ENCODE data around the gene PTPRD.

PTPRD gene

DNA sequence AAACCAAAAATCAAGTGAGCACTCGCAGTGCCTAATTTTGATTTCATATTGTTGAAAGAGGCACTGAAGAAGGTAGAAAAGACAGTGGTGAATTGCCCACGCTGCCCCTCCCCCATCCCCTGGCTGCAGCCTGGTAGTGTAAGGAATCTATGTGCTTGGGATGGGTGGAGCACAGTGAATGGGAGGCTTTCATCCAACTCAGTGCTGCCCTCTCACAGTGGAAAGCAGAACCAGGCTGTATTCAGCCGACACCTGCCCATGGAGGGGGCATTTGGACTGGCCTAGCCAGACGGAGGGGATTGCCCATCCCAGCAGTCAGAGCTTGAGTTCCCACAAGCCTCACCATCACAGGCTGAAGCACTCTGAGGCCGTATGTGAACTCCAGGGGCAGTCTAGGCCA, 2012.9 kb downstream of the PTPRD start:
- no peak for DNase-seq

DNA sequence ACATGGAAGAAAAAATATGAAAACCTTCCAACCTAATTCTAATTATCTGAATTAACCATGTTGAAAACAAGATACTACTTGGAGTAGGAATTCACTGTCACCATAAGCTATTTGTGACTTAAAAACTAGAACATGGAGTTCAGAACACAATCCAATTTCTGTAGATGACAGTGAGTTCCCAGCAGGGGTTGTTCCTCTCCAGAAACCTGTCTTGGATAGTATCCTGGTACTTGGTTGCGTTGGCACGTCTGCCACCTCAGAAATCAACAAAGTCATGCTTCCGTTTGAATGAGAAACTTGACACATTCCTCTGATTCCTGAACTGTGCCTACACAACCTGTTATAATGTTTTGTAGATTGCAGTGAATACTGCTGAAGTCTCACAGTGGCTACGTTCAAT, 2023.3 kb downstream of the PTPRD start:
- DNase-seq, result no peak

DNA sequence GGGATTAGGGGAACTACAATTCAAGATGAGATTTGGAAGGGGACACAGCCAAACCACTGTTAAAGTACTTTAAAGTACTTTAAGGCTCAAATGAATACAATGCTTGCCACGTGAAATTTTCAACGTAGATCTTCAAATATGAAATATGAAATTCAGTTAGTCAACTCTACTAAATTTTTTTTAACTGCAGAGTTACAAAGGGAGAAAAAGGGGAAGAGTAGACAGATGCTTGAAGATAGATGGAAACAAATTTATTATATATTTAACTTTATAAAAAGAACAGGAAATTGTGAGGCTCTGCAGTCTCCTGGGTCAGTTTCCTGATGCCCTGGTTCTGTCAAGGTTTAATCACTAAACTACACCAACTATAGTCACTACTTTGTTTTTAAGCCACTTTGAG, 2027.8 kb downstream of the PTPRD start:
- no peak for DNase-seq

DNA sequence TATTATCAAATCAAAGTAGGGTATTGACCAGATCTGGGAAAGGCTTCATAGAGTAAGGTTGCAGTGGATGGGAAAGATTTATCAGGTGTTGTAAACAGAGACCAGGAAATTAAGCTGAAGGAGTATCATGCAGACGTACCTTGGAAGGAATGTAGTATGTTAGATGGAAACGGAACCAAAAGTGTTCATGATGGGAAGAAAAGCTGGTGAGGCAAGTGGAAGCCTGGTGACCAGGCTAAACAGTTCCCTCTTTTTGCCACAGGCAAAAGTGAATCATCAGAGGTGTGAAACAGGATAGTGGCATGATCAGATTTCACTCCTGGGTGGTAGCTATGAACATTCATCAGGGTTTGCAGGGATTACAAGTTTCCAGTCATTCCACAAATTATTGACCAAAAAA, 2033.1 kb downstream of the PTPRD start:
- DNase-seq, result no peak

DNA sequence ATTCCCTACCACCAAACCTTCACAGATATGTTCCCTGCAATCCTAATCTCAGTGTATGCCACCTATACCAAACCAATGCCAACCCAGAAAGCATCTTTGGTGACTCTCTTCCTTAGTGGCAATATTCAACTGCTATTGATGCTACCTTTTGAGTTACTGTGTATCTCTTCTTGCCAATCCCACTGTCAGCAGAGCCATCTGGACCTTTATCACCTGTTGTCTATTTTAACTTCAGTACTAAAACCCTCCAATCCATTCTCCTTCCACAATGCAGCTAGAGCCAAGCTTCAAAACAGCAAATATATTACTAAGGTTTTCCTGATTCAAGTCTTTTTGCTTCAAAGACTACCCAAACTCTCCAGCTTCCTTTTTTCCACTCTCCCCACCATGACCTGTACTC, 2036.1 kb downstream of the PTPRD start:
- DNase-seq, result no peak

DNA sequence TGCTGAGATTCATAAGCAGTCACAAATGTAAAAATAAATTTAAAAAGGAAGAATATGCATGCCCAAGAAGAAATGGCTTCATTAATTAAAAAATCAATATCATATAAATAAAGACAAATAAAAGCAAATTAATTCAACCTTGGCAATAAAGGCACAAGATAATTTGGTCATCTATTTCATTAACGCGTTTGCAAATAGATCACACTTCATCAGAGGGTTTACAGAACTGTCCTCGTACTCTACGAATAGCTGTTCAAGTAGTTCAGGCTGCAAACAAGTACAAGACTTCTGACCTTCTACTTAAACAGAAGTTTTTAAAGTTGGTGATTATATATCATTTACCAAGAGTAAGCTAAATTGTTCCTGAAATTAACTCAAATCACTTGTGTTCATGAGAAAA, 2038.0 kb downstream of the PTPRD start:
- no peak for DNase-seq

DNA sequence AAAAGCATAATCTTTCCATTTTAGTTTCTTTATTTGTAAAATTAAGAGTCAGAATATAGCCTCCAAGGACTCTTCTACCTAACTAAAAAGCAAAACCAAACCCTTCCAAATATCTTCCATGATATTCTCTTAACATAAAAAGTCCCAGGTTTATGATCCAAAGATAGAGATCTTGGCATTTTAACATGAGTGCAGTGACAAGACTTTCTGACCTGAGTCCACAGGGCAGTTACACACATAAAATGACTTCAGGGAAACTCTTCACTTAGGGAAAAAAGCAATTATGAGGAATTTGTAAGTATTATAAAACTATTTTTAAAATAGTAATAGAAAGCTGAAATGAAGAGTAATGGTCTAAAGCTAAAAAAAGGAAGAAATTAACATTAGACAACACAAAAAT, 2040.6 kb downstream of the PTPRD start:
- DNase-seq, result no peak

DNA sequence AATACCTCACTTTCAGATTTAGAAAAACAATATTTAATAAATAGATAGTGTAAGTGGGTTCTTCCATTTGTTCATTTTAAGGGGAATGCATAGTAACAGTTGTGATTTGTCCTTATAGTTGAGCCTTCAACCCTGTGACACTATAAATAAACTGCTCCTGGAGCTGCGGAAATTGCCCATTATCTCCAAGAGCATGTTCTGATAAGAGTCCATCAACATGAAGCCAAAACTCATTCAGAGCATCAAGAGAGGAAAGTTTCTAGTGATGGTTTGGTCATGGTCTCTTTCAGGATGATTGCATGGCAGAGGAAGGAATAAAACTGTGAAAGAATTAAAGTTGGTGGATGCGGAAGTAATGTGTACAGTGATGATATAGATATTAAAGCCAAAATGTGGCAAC, 2041.2 kb downstream of the PTPRD start:
- DNase-seq, result no peak

DNA sequence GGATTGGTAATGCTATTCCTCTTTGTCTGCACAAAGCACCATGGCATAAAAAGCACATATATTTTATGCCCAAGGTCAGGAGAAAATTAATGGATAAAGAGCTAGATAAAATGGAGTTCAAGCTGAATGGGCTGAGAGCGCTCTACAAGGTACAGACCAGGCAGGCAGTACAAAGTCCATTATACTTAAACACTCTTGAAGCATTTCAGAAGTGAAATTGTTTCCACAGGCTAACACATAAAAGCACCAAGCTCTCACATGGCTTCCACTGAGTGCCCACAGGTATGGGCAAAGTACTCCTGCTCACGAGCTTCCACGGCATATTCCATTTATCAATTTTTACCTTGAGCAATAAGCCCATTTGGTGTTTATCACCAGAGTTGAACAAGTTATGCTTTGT, 2042.0 kb downstream of the PTPRD start:
- no peak for DNase-seq

DNA sequence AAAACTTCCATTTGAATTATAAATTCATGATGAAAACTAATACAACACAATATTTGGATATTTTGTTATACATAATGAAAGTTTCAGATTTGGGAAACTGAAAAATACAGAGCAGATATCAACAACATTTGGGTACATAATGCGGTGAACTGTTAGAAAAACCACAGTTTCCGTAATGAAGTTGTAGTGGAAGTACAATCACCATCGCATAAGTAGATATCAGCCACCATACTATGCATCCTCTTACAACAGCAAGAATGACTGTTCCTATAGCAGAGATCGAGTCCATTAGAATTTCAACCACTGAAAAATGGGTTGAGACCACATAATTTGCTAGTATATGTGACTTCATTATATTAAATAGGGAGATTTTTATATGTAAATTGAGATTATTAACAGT, 2043.0 kb downstream of the PTPRD start:
- no peak for DNase-seq

DNA sequence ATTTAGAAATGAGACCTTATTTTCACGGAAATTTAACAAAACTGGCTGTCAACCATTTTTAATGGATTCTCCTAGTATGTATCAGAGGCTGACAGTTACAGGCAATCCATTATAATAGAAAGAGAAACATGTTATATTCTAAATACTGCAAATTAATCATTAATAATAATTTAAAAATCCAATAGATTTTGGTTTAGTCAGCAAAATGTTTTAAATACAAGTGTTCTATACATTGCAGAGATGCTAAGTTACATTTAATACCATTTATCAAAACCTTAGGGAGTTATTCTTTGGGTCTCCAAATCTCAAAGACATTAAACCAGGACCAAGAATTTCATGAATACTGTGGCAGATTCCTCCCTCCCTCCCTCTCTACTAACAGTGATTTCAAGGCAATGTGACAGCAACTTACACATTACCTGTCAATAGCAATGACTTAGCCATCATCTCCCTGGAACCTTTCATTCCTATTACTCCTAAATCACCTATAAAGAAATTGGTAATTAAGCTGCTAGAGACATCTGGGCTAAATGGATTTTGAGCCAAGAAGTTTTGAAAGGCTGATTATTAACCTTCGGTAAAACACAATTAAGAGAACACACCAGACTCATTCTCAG, 2044.7 kb downstream of the PTPRD start:
- no peak for DNase-seq

DNA sequence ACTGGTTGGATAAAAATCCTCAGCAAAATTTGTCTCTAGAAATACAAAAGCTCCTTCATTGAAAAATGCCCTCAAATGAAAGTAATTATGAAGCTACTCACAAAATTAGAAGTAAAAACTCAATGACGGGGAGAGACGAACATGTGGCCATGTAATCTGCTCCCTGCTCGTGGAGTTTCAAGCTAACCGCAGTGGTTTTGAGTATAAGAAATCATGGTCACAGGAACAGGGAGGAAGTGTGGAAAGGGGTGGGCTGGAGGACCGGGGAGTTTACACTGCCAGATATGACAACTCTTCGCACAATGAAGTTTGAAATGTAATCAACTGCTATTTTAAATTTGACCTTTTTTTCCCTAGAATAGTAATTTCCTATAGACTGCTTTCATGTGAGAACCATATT, 2047.8 kb downstream of the PTPRD start:
- no peak for DNase-seq

DNA sequence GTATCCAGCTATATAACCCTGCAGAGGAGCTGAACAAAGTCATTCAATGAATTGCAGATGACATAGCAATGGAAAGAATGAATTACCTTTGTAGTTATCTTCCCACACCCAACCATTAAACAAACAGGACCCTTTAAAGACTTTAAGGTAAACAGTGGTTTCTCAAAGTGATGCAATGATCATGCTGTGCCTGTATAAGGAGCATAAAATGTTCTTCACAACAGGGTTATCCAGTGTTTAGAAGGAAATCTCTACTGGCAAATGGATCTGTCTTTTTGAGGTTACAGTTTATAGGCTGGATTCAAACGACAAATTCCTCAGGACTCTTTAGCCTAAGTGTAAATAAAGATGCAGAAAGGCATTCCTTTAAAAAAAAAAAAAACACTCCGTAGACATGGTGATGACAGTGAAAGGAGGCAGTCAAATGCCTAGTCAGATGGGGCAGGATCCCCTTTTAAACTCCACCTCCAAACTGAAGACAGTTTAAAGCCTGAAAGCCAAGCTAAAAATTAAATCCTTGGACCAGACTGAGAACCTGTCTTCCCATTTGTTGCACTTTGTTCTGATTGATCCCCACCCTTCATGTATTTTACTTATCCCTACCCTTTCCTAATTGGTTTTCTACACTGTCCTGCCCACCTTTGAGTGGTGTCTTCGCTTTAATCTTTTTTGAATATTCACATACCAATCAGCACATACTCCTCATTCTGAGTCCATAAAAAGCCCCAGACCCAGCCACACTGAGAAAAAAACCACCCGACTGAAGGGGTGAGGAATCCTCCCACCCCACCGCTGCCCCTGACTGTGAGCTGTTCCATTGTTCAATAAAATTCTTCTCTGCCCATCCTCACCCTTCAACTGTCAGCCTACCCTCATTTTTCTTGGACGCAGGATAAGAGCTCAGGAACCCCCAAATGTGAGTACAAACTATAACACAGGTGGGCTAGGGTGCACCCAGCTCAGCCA, 2052.0 kb downstream of the PTPRD start:
- no peak for DNase-seq

DNA sequence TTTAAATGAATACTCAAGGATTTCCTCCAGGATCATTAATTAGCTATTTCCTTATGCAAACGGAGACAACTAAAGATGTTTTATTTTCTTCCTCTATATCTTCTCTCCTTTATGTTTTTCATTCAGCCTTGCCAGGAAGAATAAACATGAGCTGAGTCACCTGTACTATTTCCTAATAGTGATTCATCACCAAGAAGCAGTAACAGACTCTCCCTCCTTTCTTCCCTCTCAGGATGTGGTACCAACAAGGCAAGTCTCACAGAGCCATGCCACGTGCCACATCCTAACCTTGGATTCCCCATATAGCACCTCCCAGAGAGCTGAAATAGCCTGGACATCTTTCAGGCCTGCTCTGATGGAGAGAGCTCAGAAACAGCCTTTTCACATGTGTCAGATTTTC, 2054.6 kb downstream of the PTPRD start:
- DNase-seq, result no peak

DNA sequence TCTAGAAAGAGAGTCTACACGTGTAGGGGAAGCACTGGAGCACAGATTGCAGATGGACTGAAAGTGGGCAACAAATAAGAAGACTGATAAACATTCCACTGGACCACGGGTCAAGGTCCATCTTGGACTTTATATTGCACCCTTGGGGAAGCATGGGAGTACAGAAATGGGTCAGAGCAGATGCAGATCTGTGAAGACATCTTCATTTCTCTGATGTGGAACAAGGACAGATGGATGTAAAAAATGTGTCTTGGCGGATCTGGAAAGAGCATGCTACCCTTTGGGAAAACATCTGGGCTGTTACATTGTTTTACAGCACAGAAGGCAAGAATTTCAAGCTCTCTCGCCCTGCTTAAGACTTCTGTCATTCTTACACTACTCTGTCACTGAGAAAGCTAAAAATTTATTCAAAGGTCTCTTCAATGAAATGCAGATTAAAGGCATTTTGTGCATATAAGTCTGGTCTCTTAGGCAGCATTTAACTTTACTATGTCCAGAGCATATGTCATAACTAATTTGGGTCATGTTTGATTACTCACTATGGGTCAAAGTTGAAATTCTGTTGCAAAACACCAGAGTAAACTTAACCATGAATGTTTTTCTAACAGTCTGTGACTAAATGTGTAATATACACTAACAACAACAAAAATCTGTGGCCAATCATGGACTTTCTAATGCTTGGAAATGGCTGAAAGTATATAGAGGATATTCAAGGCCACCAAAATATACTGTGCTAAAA, 2056.9 kb downstream of the PTPRD start:
- no peak for DNase-seq

DNA sequence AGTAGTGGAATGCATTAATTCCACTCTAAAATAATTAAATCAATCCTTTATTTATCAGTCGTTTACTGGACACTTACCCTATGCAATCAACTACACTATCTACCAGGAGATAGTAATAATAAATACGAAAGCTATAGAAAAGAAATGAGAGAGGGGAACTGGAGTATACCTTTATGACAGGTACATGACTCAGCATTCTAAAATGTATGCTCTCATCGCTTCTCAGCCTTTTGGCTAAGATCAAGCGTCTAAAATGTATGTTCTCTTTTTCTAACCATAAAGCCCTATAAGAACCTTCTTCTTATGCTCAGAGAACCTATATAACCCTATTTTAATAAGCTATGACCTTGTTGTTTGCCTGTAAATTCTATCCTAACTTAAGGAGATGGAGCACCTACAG, 2059.4 kb downstream of the PTPRD start:
- DNase-seq, result no peak

DNA sequence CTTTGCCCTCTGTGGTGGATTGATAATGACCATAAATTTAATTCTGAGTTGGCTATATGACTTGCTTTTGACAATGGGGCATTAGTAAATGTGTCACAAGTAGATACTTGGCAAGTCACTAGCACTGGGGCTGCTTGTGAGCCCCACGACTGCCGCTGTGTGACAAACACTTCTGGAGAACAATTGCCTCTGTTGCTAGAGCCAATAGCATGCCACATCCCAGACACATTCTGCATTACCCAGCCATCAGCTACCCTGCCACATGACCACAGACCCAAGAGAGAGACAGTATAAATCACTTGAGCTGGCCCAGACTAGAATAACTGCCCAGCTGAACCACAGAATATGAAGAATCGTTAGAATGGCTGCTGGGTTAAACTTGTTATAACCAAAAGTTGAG, 2060.1 kb downstream of the PTPRD start:
- no peak for DNase-seq

DNA sequence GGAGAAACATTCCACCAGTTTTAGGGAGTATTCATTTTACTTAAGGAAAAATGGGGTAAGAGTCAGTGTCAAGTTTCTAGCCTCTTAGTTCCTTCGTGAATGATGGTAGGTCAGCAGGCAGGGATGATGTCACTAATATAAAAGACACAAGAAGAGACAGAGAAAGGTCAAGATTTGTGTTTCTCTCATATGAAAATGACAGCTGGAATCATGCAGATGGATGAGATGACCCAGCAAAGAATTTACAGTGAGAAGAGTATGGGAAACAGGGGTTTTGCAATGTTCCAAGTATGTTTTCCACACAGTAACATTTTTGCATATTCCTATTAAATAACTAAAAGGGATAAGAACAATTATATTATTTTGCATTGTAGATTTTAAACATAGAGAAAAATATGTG, 2063.6 kb downstream of the PTPRD start:
- no peak for DNase-seq

DNA sequence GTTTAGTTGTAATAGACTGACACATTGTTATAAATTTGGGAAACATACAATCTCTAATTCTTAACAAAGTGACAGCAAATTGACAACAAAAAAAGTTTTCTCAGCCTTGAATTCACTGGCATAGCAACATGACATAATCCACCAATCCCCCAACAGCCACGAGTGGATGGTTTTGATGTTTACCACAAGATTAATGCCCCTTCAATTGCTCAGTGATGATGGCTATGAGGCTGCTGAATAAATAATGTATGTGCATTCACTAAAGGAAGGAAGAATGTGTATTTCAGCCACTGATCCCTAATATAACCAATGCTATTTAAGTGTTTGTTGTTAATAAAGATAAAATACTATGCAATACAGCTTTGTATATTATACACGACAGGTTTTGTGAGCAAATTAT, 2069.6 kb downstream of the PTPRD start:
- no peak for DNase-seq

DNA sequence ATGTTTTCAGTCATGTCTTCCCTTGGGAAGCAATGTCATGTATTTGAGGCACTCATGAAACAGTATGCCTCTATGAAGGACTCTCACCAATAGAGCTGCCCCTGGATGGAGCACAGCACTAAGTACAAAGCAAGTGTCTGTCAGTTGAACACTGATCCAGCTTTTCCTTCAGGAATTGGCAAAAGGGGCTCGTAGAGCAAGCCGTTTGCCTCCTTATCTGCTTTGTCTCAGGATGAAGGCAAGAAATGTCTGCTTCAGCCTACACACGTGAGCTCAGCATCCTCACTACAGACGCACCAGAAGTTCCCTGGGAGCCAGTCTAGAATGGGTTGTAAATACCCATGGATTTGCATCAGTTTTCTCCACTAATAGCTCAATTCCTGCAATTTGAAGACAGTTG, 2070.3 kb downstream of the PTPRD start:
- no peak for DNase-seq

DNA sequence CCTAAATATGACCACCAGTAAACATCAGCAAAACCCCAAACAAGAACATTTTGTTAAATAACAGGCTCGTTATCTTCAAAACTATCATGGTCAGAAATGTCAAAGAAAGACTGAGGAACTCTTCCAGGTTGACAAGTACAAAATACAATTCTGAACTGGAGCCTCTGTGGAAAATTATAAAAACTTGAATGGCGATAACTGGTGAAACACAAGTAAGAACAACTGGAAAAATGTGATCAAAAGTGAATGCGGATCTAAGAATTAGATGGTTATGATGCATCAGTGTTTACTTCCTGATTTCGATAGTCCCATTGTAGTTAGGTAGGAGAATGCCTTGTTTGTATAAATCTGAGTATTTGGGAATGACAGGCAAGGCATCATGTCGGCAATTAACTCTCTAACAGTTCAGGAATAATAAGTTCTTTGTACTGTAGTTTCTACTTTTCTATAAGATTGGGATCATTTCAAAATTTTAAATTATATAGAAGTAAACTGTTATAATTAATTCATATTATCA, 2073.1 kb downstream of the PTPRD start:
- no peak for DNase-seq

DNA sequence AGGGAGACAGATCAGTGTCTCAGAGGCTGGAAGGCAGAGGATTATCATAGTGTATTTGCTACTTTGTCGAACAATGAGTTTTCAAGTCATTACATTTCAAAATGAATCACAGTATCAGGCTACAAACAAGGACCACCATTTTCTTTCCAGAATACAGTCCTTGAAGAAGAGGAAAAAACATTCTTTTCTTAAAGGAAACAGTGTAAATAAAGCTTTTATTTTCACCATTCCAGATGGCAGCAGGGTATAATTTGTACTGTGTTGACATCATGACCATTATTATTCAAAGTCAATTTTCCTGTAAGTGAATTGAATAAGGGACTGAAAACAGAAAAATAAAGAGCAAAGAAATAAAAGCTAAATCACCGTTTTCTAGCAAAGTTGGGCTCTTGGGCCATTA, 2076.0 kb downstream of the PTPRD start:
- no peak for DNase-seq

DNA sequence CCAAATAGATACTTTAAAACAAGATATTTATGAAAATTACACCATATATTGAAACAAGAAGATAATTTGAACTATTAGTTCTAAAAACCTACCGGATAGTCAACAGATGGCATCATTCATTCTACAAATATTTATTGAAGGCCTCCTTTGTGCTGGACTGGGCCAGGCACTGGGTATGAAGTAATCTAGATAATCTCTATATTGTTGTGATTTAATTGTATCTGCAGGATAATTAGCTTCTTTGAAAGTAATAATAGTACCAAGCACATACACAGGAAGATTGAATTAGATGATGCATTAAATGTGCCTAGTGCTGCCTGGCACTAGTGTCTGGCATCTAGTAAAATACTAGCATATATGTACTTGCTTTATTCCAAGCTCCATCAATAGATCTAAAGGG, 2078.0 kb downstream of the PTPRD start:
- no peak for DNase-seq

DNA sequence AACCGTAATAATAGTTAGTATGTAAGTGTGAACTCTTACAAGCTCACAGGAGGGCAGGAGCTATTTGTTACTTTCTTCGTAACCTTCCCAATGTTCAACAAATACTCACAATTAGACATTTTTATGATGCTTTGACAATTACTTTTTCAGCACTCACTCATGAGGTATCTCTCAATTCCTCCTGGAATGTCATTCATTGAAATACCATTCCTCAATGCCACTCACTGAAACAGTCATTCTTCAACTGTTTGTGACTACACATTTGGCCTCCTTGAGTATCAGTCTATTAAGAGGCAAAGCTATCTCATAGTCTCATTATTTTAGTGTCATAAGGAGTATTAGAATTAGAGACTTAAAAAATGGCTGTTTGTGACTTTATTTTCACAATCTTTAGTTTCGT, 2079.1 kb downstream of the PTPRD start:
- DNase-seq, result no peak
